Gastrocnemius medialis (tissue), 4 donors: Measurements from ENCODE around the gene PPIL3. TPM values are rescaled to one million over a fixed set of nuclear protein-coding genes. Genes with fewer than 3 reads are reported as not detected.

Source experiments
- ATAC-seq, 2 donors: fragments of 150-250 bp; one replicate each; pipeline ENCODE4 v1.9.1; 2016
- DNase-seq, 2 donors: peaks; one replicate each; pipeline ENCODE4 v3.0.0-alpha.2; 2019
- H3K27ac ChIP-seq, 4 donors: fragments of 200-600 bp; sonication (generic); 1 replicate in 1 of 4; 2 replicates in 3 of 4; pipeline ENCODE4 v1.5.1; 2016 to 2018; ENCODE audit warnings: mild to moderate bottlenecking in 2 of 4, moderate library complexity in 1 of 4
- H3K27me3 ChIP-seq, 3 donors: fragments of 200-600 bp; sonication (generic) in 2 of 3; 1 replicate in 1 of 3; 2 replicates in 2 of 3; pipeline versions ENCODE4 v1.5.1 to v1.6.0; 2016 to 2019; ENCODE audit warnings: mild to moderate bottlenecking in 1 of 3, moderate library complexity in 1 of 3
- H3K36me3 ChIP-seq, 2 donors: fragments of 200-600 bp; sonication (generic) in 1 of 2; one replicate each; pipeline ENCODE4 v1.5.1; 2017 to 2018
- H3K4me1 ChIP-seq, 2 donors: fragments of 200-600 bp; sonication (generic) in 1 of 2; one replicate each; pipeline ENCODE4 v1.5.1; 2016 to 2017; ENCODE audit warnings: mild to moderate bottlenecking in 2 of 2
- H3K4me3 ChIP-seq, 4 donors: fragments of 200-600 bp; sonication (generic) in 3 of 4; 1 replicate in 1 of 4; 2 replicates in 3 of 4; pipeline ENCODE4 v1.5.1; 2016 to 2019; ENCODE audit warnings: mild to moderate bottlenecking in 2 of 4
- H3K9me3 ChIP-seq, 3 donors: fragments of 200-600 bp; sonication (generic) in 2 of 3; 1 replicate in 1 of 3; 2 replicates in 2 of 3; pipeline ENCODE4 v1.5.1; 2016 to 2019
- CTCF ChIP-seq, 5 experiments: fragments of 450-650 bp in 3 of 5; fragments of 200-600 bp in 2 of 5; sonication (generic) in 2 of 5; IDR thresholded peaks in 4 of 5; conservative IDR thresholded peaks in 1 of 5; 1 replicate in 4 of 5; 2 replicates in 1 of 5; pipeline ENCODE4 v1.5.1; 2016 to 2019; ENCODE audit warnings: antibody characterized with exemption in 5 of 5, mild to moderate bottlenecking in 3 of 5, moderate library complexity in 3 of 5
- POLR2A ChIP-seq, 2 donors: fragments of 450-650 bp; IDR thresholded peaks; one replicate each; pipeline ENCODE4 v1.6.1; 2017; ENCODE audit warnings: antibody characterized with exemption in 2 of 2, mild to moderate bottlenecking in 2 of 2, moderate library complexity in 2 of 2
- in situ Hi-C, 4 donors: fragments of 200-750 bp; cut with MboI; loops; one replicate each; pipeline versions ENCODE4 v1.15.0 to v1.8.0; 2017; ENCODE audit warnings: low sequenced_read_pairs in 4 of 4
- intact Hi-C: fragments of 100-400 bp; cut with DNase I; formaldehyde crosslinking; loops from one replicate; pipeline ENCODE4 v1.15.1; 2023; ENCODE audit warnings: low total_unique reads
- total RNA-seq, 4 donors: library from RNA; depleted of rRNA; stranded (reverse); fragments of >200 nt; gene quantifications; one replicate each; pipeline versions ENCODE4 v1.1.0 to v1.2.3, GENCODE V29; 2016

Gene PPIL3
- total RNA-seq, 4 donors from 2014 or later: 8.4 to 29.2 (median 14.3) TPM

DNA sequence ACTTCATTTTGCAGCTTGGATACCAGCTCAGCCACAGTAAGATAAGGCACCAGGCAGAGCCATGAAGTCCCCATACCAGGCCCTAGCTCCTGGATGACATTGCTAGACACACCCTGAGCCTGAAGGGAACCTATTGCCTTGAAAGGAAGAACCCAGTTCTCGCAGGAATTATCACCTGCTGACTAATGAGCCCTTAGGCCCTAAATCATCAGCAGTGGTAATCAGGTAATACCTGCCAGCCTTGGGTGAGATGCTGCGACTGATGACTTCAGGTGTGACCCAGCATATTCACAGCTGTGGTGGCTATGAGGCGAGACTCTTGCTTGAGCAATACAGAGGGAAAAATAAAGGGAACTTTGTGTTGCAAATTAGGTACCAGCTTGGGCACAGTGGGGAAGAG, 49.4 kb downstream of the PPIL3 start:
- intact Hi-C loops: no loop called here
- no peaks in the 10 kb centered on the region for H3K4me1 ChIP-seq
- TF ChIP-seq CTCF (IDR thresholded peaks at IDR 0.05 in 4 of 5, conservative IDR thresholded peaks at IDR 0.05 in 1 of 5) (no peak), POLR2A (IDR thresholded peaks at IDR 0.05) (no peak)
- ATAC-seq (no peak), DNase-seq (no peak)
- no peak overlapping the region for H3K27ac ChIP-seq
- H3K36me3 ChIP-seq: no peaks in the 10 kb centered on the region
- H3K9me3 ChIP-seq: no peaks in the 10 kb centered on the region
- in situ Hi-C loops: no loop called here
- H3K4me3 ChIP-seq: no peak overlapping the region
- H3K27me3 ChIP-seq: no peaks in the 10 kb centered on the region

- Histone ChIP-seq H3K36me3 (no peaks in the 10 kb centered on the region), H3K27ac (no peak overlapping the region), H3K4me1 (no peaks in the 10 kb centered on the region), H3K4me3 (no peak overlapping the region), H3K27me3 (no peaks in the 10 kb centered on the region), H3K9me3 (no peaks in the 10 kb centered on the region)
- in situ Hi-C loops: no loop called here
- no peak for TF ChIP-seq POLR2A (IDR thresholded peaks at IDR 0.05)
- no peak for TF ChIP-seq CTCF (IDR thresholded peaks at IDR 0.05 in 4 of 5, conservative IDR thresholded peaks at IDR 0.05 in 1 of 5)
- intact Hi-C loops: no loop called here
- DNase-seq (no peak), ATAC-seq (no peak)
These were observed 54.2 kb downstream of the PPIL3 start for GRCh38 chr2:200834701-200835100.

DNA sequence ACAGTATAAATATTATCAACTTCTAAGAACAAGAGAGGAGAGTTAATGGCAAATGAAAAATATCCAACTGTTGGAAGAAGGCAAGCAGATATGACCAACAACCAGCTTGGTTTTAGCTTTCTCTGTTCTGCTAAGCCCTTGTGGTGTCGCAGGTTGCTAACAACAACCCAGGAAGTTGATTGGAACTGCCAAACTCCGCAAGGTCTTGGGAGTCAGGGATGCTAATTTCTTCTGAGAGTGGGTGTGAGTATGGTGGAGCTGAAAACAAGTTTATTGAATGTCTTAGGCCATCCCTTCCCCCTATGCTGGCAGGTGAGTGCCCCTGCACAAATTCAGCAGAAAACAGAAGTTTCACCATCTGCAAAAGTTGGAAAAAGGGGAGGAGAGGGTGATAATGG, 59.6 kb downstream of the PPIL3 start:
- Histone ChIP-seq H3K27ac (no peak overlapping the region), H3K4me3 (no peak overlapping the region), H3K9me3 (no peaks in the 10 kb centered on the region), H3K27me3 (no peaks in the 10 kb centered on the region), H3K36me3 (peaks cover 0 to 5% of the 10 kb centered on the region in 2 donors), H3K4me1 (peaks cover 0 to 5% of the 10 kb centered on the region in 2 donors)
- in situ Hi-C loops (no loop called here), intact Hi-C loops (no loop called here)
- no peak for TF ChIP-seq CTCF (IDR thresholded peaks at IDR 0.05 in 4 of 5, conservative IDR thresholded peaks at IDR 0.05 in 1 of 5)
- no peak for TF ChIP-seq POLR2A (IDR thresholded peaks at IDR 0.05)
- DNase-seq (no peak), ATAC-seq (no peak)

GRCh38 chr2:200828572-200829257, 60.2 kb downstream of the PPIL3 start:
- Histone ChIP-seq H3K27me3 (no peaks in the 10 kb centered on the region), H3K27ac (no peak overlapping the region), H3K36me3 (peaks cover 0 to 5% of the 10 kb centered on the region in 2 donors), H3K4me1 (peaks cover 0 to 5% of the 10 kb centered on the region in 2 donors), H3K4me3 (no peak overlapping the region), H3K9me3 (no peaks in the 10 kb centered on the region)
- intact Hi-C loops (no loop called here), in situ Hi-C loops (no loop called here)
- DNase-seq: no peak
- no peak for ATAC-seq
- TF ChIP-seq CTCF (IDR thresholded peaks at IDR 0.05 in 4 of 5, conservative IDR thresholded peaks at IDR 0.05 in 1 of 5) (no peak), POLR2A (IDR thresholded peaks at IDR 0.05) (no peak)

GRCh38 chr2:200828104-200828503, 60.8 kb downstream of the PPIL3 start:
- in situ Hi-C loops: no loop called here

More at GRCh38 chr2:200828104-200828503, 60.8 kb downstream of the PPIL3 start:
- DNase-seq: no peak
- H3K27me3 ChIP-seq: no peaks in the 10 kb centered on the region
- no peak for TF ChIP-seq POLR2A (IDR thresholded peaks at IDR 0.05)
- no peak for TF ChIP-seq CTCF (IDR thresholded peaks at IDR 0.05 in 4 of 5, conservative IDR thresholded peaks at IDR 0.05 in 1 of 5)
- peaks cover 0 to 5% of the 10 kb centered on the region in 2 donors for H3K36me3 ChIP-seq
- no peaks in the 10 kb centered on the region for H3K9me3 ChIP-seq
- H3K4me1 ChIP-seq: peaks cover 0 to 5% of the 10 kb centered on the region in 2 donors
- intact Hi-C loops: no loop called here
- no peak overlapping the region for H3K4me3 ChIP-seq
- ATAC-seq: no peak
- no peak overlapping the region for H3K27ac ChIP-seq
